Islet of Langerhans (tissue), 1 donor: ENCODE results near the gene TNRC6B.
"Not testable (repeated sequence)": the region's sequence is repeated elsewhere in the genome, so short reads cannot be mapped to it uniquely, and the experiment has no call there.

Source experiments
- FAIRE-seq: peaks from one replicate; lab custom pipeline; 2011; peaks lifted over from hg19 to GRCh38; lab: Jason Lieb, UNC

The TNRC6B gene

GRCh38 chr22:40177738-40178416 lies at the start of gene TNRC6B:
Gene TNRC6B, plus strand, starts transcription at chr22:40177925. Its CDS starts 211 bp downstream, at chr22:40178136.
- peak; percentile 96 for FAIRE-seq

- no peak for FAIRE-seq
Measured at GRCh38 chr22:40128989-40129388, 48.7 kb upstream of the TNRC6B start.

GRCh38 chr22:40137132-40137531 lies 40.6 kb upstream of the TNRC6B start:
- no peak for FAIRE-seq

GRCh38 chr22:40138866-40139265 lies 38.9 kb upstream of the TNRC6B start:
- no peak for FAIRE-seq

- no peak for FAIRE-seq
Measured at GRCh38 chr22:40147388-40148176, 30.1 kb upstream of the TNRC6B start.

- no peak for FAIRE-seq
Measured at GRCh38 chr22:40153192-40153591, 24.5 kb upstream of the TNRC6B start.

GRCh38 chr22:40153705-40154104 lies 24.0 kb upstream of the TNRC6B start:
- no peak for FAIRE-seq

GRCh38 chr22:40156001-40156516 lies 21.7 kb upstream of the TNRC6B start:
- FAIRE-seq: peak; percentile 97

GRCh38 chr22:40156682-40157081 lies 21.0 kb upstream of the TNRC6B start:
- FAIRE-seq: not testable (repeated sequence)

GRCh38 chr22:40157330-40157945 lies 20.3 kb upstream of the TNRC6B start:
- peak; percentile 100 for FAIRE-seq

GRCh38 chr22:40161194-40161593 lies 16.5 kb upstream of the TNRC6B start:
- FAIRE-seq: no peak

- not testable (repeated sequence) for FAIRE-seq
Measured at GRCh38 chr22:40165537-40165936, 12.2 kb upstream of the TNRC6B start.

GRCh38 chr22:40175611-40176244 lies 2.0 kb upstream of the TNRC6B start:
- FAIRE-seq: peak; percentile 24

GRCh38 chr22:40176921-40177737 lies 596 bp upstream of the TNRC6B start:
- no peak for FAIRE-seq

- FAIRE-seq: no peak
Measured at GRCh38 chr22:40178417-40179409, 988 bp downstream of the TNRC6B start.

- FAIRE-seq: no peak
Measured at GRCh38 chr22:40179526-40179925, 1.8 kb downstream of the TNRC6B start.

GRCh38 chr22:40180403-40180802 lies 2.7 kb downstream of the TNRC6B start:
- no peak for FAIRE-seq

GRCh38 chr22:40181323-40181722 lies 3.6 kb downstream of the TNRC6B start:
- no peak for FAIRE-seq

GRCh38 chr22:40182231-40182835 lies 4.6 kb downstream of the TNRC6B start:
- FAIRE-seq: no peak

- no peak for FAIRE-seq
Measured at GRCh38 chr22:40183029-40183581, 5.4 kb downstream of the TNRC6B start.
